GM19025 (cell line): Measurements from ENCODE around the gene SLC1A2.
"Not testable (repeated sequence)": the region's sequence is repeated elsewhere in the genome, so short reads cannot be mapped to it uniquely, and the experiment has no call there.

Experiments used
- ATAC-seq: cut with Tn5 transposase; IDR thresholded peaks from one replicate; pipeline ENCODE4 v1.9.1; 2021; ENCODE audit warnings: mild to moderate bottlenecking, low read depth, moderate library complexity; ENCODE audit not compliant: unreplicated experiment

SLC1A2 gene

GRCh38 chr11:35232891-35233330, 186.4 kb downstream of the SLC1A2 start:
- no peak for ATAC-seq

GRCh38 chr11:35231076-35231860, 188.1 kb downstream of the SLC1A2 start:
- ATAC-seq: no peak

DNA sequence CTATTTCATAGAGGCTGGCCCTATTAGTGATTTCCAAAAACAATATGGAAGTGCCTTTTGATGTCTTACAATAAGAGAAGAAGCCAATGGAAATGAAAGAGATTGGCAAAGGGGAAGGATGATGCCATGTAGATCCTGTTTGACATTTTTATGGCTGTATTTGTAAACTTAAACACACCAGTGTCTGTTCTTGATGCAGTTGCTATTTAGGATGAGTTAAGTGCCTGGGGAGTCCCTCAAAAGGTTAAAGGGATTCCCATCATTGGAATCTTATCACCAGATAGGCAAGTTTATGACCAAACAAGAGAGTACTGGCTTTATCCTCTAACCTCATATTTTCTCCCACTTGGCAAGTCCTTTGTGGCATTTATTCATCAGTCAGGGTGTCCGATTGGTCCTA, 189.0 kb downstream of the SLC1A2 start:
- ATAC-seq: no peak

GRCh38 chr11:35228328-35228725, 191.0 kb downstream of the SLC1A2 start:
- no peak for ATAC-seq

DNA sequence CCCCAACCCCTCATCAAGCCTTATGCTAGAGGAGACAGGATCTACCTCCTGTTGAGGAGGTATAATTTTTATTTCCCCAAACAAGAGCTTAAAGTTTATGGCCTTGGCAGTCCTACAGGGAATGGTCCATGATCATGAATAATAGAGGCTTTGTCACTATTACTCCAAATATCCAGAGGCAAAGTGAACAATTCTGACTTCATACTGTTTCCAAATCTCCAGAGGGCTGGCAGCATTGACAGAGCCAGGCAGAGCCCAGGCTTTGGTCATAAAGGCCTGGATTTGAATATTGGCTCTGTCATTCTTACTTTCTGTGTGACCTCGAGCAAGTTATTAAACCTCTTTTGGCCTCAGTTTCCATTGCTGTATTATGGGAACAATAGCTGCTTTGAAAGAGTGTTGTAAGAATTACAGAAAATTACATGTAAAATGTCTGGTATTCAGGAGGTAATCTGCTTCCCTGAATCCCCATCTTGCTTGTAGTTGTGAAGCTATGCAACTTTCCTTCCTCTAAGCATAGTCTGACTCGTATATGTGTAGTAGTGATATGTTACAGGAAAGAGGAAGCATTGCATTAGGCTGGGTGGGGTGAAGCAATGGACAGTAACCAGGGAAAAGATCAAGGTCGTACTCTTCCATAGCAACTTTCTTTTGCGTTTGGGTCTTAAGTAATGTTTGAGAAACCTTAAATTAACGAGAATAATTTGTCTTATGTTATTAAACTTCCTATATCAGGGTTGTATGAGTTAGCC, 191.6 kb downstream of the SLC1A2 start:
- ATAC-seq: no peak

DNA sequence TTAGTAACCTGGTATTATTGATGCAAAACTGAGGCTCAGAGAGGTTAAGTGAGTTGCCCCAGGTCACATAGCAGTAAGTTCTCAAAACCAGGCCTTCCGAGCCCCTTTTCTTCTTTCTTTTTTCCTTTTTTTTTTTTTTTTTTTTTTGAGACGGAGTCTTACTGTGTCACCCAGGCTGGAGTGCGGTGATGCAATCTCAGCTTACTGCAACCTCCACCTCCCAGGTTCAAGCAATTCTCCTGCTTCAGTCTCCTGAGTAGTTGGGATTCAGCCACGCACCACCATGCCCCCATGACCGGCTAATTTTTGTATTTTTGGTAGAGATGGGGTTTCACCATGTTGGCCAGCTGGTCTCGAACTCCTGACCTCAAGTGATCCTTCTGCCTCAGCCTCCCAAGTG, 192.6 kb downstream of the SLC1A2 start:
- ATAC-seq: not testable (repeated sequence)

GRCh38 chr11:35225946-35226520, 193.3 kb downstream of the SLC1A2 start:
- ATAC-seq: no peak

- ATAC-seq: no peak
Measured at GRCh38 chr11:35223991-35224390, 195.4 kb downstream of the SLC1A2 start.

- no peak for ATAC-seq
Measured at GRCh38 chr11:35223371-35223796, 196.0 kb downstream of the SLC1A2 start.

DNA sequence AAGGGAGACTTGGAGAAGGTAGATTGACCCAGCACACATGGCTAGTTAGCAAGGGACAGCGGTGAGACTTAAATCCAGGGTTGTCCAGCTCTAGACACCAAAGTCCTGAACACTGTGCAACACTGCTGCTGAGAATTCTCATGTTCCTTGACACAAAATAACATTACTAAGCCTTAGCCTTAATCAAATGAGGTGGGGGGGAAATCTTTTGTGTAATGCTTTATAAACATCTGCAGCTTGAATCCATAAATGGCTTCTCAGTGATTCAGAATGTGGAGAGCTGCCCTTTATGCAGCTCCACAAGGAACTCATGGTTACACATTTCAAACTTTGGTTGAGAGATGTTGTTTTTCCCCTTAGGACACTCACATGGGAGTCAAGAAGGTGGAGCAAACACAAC, 200.4 kb downstream of the SLC1A2 start:
- no peak for ATAC-seq

DNA sequence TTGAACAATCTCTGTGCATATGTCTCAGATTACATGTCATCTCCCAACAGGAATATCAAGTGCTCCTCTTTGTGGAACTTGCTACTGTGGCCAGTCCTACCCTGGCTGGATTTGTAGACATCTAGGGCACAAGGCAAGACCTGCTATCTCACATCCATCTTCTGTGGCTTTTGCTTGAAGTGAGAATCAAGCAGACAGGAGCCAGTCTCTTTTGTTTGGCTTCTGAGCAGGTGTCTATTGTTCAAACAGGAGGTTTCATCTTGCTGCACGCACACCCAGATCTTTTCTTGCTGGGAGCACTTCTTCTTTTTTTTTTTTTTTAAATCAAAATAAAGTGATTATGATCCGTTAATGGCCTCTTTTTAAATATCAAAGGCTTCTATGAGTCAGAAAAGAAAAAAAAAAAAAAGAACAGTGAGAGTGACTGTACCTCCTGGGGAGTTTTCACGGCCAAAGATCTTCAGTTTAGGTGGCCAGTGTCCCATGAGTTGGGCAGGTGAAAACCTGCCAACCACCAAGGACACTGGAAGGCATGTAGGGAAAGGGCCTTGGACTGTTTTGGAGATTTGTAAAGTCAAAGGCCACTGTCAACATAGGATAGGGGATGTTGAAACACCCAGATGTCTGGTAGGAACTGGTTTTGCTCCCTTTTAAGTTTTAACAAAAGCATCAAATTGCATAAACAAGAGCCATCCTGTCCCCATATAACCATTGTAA, 202.2 kb downstream of the SLC1A2 start:
- no peak for ATAC-seq

DNA sequence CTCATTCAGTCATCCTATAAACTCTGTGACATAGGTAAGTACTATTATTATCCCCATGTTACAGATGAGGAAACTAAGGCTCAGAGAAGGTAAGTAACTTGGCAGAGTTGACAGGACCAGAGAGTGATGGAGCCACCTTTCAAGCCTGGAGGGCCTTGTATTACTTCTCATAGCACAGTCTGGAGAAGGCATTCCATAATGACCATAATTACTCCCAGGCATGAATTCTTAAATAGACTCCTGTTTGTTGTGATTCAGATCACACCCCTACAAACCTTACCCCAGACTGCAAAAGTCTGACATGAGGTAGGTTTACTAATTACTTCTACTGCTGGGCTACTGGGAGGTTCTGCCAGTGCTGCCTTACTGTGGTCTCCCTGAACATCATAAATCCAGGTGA, 203.4 kb downstream of the SLC1A2 start:
- no peak for ATAC-seq

GRCh38 chr11:35214792-35215193, 204.6 kb downstream of the SLC1A2 start:
- no peak for ATAC-seq

- no peak for ATAC-seq
Measured at GRCh38 chr11:35214226-35214770, 205.1 kb downstream of the SLC1A2 start.

GRCh38 chr11:35211952-35212351, 207.4 kb downstream of the SLC1A2 start:
- no peak for ATAC-seq

GRCh38 chr11:35210876-35211546, 208.3 kb downstream of the SLC1A2 start:
- no peak for ATAC-seq

- ATAC-seq: no peak
Measured at GRCh38 chr11:35208795-35209194, 210.6 kb downstream of the SLC1A2 start.

- ATAC-seq: no peak
Measured at GRCh38 chr11:35207471-35208403, 211.6 kb downstream of the SLC1A2 start.

GRCh38 chr11:35206616-35207015, 212.7 kb downstream of the SLC1A2 start:
- ATAC-seq: no peak
